Ramos (cell line): ENCODE results near the gene CTNNA3.

Experiments used
- in situ Hi-C: fragments of 300-500 bp; cut with MboI; formaldehyde crosslinking; loops from one replicate; pipeline ENCODE4 v1.14.3; 2022; ENCODE audit warnings: low sequenced_read_pairs; ENCODE audit not compliant: unreplicated experiment

Gene CTNNA3

GRCh38 chr10:66535439-66535838, 1160.6 kb downstream of the CTNNA3 start:
- in situ Hi-C loops, result no loop called here

- in situ Hi-C loops, result no loop called here
These were observed 1161.1 kb downstream of the CTNNA3 start for GRCh38 chr10:66534866-66535265.

GRCh38 chr10:66521506-66521905, 1174.5 kb downstream of the CTNNA3 start:
- in situ Hi-C loops, result no loop called here

- in situ Hi-C loops, result no loop called here
These were observed 1176.4 kb downstream of the CTNNA3 start for GRCh38 chr10:66519616-66520015.

- in situ Hi-C loops, result no loop called here
These were observed 1181.3 kb downstream of the CTNNA3 start for GRCh38 chr10:66514666-66515065.

GRCh38 chr10:66513504-66513903, 1182.5 kb downstream of the CTNNA3 start:
- in situ Hi-C loops, result no loop called here

GRCh38 chr10:66505003-66505657, 1190.9 kb downstream of the CTNNA3 start:
- in situ Hi-C loops, result no loop called here

- in situ Hi-C loops, result no loop called here
These were observed 1194.6 kb downstream of the CTNNA3 start for GRCh38 chr10:66501356-66501755.

- in situ Hi-C loops, result no loop called here
These were observed 1212.0 kb downstream of the CTNNA3 start for GRCh38 chr10:66483966-66484365.

- in situ Hi-C loops, result no loop called here
These were observed 1223.8 kb downstream of the CTNNA3 start for GRCh38 chr10:66472156-66472555.

GRCh38 chr10:66467042-66467441, 1229.0 kb downstream of the CTNNA3 start:
- in situ Hi-C loops, result no loop called here

GRCh38 chr10:66466622-66467021, 1229.4 kb downstream of the CTNNA3 start:
- in situ Hi-C loops, result no loop called here

GRCh38 chr10:66463611-66464010, 1232.4 kb downstream of the CTNNA3 start:
- in situ Hi-C loops, result no loop called here

GRCh38 chr10:66457629-66458028, 1238.4 kb downstream of the CTNNA3 start:
- in situ Hi-C loops, result no loop called here

- in situ Hi-C loops, result no loop called here
These were observed 1240.7 kb downstream of the CTNNA3 start for GRCh38 chr10:66455304-66455703.

GRCh38 chr10:66440568-66440967, 1255.4 kb downstream of the CTNNA3 start:
- in situ Hi-C loops, result no loop called here

- in situ Hi-C loops, result no loop called here
These were observed 1281.1 kb downstream of the CTNNA3 start for GRCh38 chr10:66414943-66415342.

GRCh38 chr10:66405566-66405965, 1290.4 kb downstream of the CTNNA3 start:
- in situ Hi-C loops, result no loop called here

- in situ Hi-C loops, result no loop called here
These were observed 1297.3 kb downstream of the CTNNA3 start for GRCh38 chr10:66398669-66399068.

GRCh38 chr10:66394342-66395063, 1301.5 kb downstream of the CTNNA3 start:
- in situ Hi-C loops, result no loop called here

- in situ Hi-C loops, result no loop called here
These were observed 1305.1 kb downstream of the CTNNA3 start for GRCh38 chr10:66390926-66391325.

- in situ Hi-C loops, result no loop called here
These were observed 1315.0 kb downstream of the CTNNA3 start for GRCh38 chr10:66381045-66381444.
